C4-2B (cell line): Measurements from ENCODE around the gene PSD.

Experiments used
- H3K27ac ChIP-seq: fragments of 450-650 bp; 2 replicates; pipeline ENCODE4 v1.5.1; 2017
- ZFX ChIP-seq: fragments of 450-650 bp; IDR thresholded peaks from 2 replicates; pipeline ENCODE4 v1.6.1; 2017
- TF ChIP-seq, protein P1 (sequence below): fragments of 450-650 bp; conservative IDR thresholded peaks from 2 replicates; pipeline ENCODE4 v1.5.1; 2017; ENCODE audit warnings: mild to moderate bottlenecking

PSD gene

DNA sequence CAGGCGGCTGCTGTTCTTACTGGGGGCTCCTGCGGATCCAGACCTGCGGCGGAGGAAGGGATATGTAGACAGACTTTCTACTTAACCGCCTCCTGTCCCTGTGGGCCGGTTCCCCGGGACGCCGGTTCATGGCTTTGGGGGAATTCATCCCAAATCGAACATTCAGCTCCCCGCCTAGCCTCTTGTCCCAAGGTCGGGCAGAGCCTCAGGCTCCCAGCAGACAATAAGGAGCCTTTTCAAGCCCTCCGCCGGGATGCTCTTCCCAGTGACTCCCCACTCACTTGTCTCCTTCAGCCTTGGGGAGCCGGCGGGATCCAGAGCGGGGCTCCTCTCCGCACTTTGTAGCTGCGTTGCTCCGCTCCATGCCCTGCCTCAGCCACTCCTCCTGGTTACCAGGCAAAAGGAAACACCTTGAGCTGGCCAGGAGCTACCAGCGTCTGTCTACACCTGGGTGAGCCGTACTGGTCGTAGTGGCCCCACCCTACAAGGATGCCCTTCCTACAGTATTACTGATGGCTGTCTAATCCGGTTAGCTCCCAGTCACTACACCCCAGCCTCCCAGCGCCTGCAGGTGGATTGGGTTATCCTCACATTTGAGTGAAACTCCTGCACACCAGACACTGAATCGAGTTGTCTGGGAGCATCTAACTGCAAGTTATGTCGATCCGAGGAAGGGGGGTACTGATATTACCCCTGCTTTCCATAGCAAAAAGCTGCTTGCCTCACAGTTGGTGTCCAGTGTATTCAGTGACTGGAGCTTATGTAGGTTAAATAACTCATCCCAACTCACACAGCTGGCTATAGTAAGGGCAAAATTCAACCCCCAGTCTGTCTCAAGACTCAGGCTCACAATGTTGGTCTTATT is 32.8 kb upstream of the PSD start, which contains the start of gene C10orf95:
Gene C10orf95, minus strand, starts transcription at position 439 of the 865 bp plus-strand sequence. CDS start 450 bp downstream, outside the sequence.
- peak within 1 kb of the TSS; percentile 99 for H3K27ac ChIP-seq
- TF ChIP-seq, protein P1, sequence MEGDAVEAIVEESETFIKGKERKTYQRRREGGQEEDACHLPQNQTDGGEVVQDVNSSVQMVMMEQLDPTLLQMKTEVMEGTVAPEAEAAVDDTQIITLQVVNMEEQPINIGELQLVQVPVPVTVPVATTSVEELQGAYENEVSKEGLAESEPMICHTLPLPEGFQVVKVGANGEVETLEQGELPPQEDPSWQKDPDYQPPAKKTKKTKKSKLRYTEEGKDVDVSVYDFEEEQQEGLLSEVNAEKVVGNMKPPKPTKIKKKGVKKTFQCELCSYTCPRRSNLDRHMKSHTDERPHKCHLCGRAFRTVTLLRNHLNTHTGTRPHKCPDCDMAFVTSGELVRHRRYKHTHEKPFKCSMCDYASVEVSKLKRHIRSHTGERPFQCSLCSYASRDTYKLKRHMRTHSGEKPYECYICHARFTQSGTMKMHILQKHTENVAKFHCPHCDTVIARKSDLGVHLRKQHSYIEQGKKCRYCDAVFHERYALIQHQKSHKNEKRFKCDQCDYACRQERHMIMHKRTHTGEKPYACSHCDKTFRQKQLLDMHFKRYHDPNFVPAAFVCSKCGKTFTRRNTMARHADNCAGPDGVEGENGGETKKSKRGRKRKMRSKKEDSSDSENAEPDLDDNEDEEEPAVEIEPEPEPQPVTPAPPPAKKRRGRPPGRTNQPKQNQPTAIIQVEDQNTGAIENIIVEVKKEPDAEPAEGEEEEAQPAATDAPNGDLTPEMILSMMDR: no peak
- TF ChIP-seq ZFX: no peak

DNA sequence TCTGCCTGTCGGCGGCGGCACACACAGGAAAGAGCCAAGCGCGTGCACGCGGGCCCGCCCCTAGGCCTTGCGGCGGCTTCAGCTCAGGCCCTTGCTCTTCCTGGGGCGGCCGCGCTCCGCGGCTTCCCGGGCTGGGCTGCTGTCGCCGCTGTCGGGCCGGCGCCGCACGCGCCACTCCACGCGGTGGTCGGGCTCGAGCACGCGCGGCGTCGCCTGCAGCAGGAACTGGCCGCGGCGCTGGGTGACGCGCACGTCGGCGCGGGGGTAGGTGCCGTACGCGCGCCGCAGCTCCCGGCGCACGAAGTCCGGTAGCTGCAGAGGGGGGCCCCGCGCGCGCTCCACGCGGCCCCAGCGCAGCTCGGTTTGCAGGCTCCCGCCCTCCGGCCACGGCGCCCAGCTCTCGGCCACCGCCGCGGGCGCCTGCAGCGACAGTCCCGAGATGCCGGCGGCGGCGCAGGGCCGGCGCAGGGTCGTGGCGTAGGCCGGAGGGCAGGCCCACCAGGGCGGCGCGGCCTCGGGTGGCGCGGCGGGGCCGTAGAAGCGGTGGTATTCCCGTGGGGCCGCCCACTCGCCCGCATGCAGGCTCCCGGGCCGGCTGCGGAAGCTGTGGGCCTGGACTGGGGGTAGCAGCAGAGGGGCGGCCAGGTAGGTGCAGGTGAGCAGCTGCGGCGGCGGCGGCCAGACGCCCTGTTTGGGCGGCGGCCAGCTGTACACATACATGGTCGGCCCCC is 32.0 kb upstream of the PSD start:
- H3K27ac ChIP-seq: peak overlapping the region; percentile 99
- TF ChIP-seq, protein P1: no peak
- peak; percentile 97 for TF ChIP-seq ZFX

DNA sequence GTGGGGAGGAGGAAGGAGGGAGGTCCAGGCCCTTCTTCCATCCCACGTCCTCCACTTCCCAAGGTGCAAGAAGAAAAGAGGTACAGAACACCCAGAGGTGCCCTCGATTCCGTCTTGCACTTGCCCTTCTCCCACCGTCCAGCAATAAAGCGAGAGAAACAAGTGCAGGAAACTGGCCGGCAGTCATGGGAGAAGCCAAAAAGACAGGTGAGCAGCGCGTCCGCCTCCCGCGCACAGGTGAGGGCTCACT is 31.5 kb upstream of the PSD start:
- peak overlapping the region; percentile 99 for H3K27ac ChIP-seq

DNA sequence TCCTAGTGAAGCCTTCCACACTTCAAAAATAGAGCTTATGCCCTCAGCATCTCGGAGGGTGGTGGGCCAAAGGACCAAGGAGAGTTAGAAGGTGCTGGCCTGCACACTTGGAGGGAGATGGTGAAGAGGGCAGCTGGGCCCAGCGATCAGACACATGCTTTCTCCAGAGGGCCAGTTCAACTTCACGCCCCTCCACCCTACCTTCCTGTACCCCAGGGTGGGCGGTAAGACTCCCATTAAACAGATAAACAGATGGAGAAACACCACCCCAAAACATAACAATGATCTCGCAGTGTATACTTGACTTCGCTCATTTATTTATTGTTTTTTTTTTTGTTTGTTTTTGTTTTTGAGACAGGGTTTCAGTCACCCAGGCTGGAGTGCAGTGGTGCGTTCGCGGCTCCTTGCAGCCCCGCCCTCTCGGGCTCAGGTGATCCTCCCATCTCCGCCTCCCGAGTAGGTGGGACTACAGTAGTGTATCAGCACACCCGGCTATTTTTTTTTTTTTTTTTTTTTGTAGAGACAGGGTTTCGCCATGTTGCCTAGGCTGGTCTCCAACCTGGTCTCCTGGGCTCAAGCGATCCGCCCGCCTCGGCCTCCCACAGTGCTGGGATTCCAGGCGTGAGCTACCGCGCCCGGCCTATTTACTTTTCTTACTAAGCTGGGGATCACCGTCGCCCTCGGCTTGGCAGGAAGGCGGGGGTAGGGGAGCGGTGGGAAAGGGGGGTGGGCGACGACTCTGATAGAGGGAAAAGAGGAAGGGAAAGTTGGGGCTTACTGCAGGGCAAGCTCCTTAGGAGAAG is 30.9 kb upstream of the PSD start:
- peak overlapping the region; percentile 99 for H3K27ac ChIP-seq
- TF ChIP-seq ZFX: no peak

More for the DNA sequence above, 31.5 kb upstream of the PSD start:
- TF ChIP-seq ZFX: no peak
- TF ChIP-seq, protein P1: no peak

DNA sequence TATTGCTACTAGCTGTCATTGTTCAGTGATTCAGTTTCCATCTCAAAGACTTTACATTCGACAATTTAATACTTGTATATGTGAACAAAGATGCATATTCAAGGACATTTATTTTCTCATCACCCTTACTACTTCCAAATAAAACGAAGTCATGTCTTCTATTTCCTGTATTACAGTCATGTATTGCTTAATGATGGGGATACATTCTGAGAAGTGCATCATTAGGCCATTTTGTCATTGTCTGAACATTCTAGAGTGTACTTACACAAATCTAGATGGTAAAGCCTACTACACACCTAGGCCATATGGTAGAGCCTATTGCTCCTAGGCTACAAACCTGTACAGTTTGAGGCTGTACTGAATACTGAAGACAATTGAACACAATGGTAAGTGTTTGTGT is 26.3 kb upstream of the PSD start:
- H3K27ac ChIP-seq: no peak overlapping the region
- TF ChIP-seq, protein P1: no peak
- TF ChIP-seq ZFX: no peak

DNA sequence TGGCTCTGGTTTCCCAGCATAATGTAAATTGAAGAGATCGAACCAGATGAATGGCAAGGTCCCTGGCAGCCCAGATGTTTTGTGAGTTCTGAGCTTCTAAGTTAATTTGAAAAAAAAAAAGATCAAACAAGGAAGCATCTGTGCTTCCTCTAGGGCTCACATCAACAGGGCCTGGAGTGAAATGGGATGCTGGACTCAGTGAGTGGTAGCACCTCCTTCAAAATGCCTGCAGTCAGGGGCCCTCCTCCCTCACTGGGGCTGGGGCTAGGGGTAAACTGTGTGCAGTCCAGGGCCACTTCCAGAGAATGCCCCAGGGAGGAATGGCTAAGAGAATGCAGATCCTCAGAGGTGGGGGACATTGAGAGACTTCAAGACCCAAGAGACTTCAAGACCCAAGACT is 19.8 kb upstream of the PSD start:
- no peak overlapping the region for H3K27ac ChIP-seq
- TF ChIP-seq, protein P1: no peak
- TF ChIP-seq ZFX: no peak

DNA sequence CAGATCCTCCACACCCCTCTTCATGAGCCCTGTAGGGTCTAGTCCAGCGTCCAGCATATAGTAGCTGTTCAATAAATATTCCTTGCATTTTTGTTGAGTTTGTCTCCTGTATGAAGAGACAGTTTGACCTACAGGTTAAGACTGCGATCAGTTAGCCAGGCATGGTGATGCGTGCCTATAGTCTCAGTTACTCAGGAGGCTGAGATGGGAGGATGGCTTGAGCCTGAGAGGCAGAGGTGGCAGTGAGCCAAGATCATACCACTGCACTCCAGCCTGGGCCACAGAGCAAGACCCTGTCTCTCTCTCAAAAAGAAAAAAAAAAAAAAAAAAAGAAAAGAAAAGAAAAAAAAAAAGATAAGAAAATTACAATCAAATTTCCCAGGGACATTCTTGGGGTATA is 18.9 kb upstream of the PSD start:
- H3K27ac ChIP-seq: no peak overlapping the region
- TF ChIP-seq ZFX: no peak

DNA sequence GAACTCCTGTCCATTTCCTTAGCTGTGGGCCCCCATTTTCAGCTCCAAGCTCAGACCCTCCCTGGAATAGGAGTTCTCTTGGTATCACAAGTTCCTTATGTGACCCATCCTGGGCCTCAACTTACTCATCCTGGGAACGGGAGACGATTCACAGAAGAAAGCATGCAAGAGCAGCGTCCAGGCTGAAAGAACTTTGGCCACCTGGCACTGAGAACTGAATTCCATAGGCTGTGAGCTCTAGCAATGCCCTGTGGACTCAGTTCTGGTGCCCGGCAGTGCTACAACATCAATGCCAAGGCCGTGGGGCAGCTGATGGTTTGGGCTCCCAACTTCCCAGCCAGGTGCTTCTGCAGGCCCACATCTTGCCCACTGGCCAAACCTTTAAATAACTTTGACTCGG is 17.7 kb upstream of the PSD start:
- no peak for TF ChIP-seq ZFX
- TF ChIP-seq, protein P1: no peak
- H3K27ac ChIP-seq: no peak overlapping the region
